Gastrocnemius medialis (tissue), 4 donors: Measurements from ENCODE around the gene ZNF750. TPM values are rescaled to one million over a fixed set of nuclear protein-coding genes. Genes with fewer than 3 reads are reported as not detected.
A peak's percentile ranks its signal among the peaks of the same experiment; 100 is the strongest.

Experiments used
- ATAC-seq, 2 donors: fragments of 150-250 bp; one replicate each; pipeline ENCODE4 v1.9.1; 2016
- DNase-seq, 2 donors: peaks; one replicate each; pipeline ENCODE4 v3.0.0-alpha.2; 2019
- H3K27ac ChIP-seq, 4 donors: fragments of 200-600 bp; sonication (generic); 1 replicate in 1 of 4; 2 replicates in 3 of 4; pipeline ENCODE4 v1.5.1; 2016 to 2018; ENCODE audit warnings: mild to moderate bottlenecking in 2 of 4, moderate library complexity in 1 of 4
- H3K27me3 ChIP-seq, 3 donors: fragments of 200-600 bp; sonication (generic) in 2 of 3; 1 replicate in 1 of 3; 2 replicates in 2 of 3; pipeline versions ENCODE4 v1.5.1 to v1.6.0; 2016 to 2019; ENCODE audit warnings: mild to moderate bottlenecking in 1 of 3, moderate library complexity in 1 of 3
- H3K36me3 ChIP-seq, 2 donors: fragments of 200-600 bp; sonication (generic) in 1 of 2; one replicate each; pipeline ENCODE4 v1.5.1; 2017 to 2018
- H3K4me1 ChIP-seq, 2 donors: fragments of 200-600 bp; sonication (generic) in 1 of 2; one replicate each; pipeline ENCODE4 v1.5.1; 2016 to 2017; ENCODE audit warnings: mild to moderate bottlenecking in 2 of 2
- H3K4me3 ChIP-seq, 4 donors: fragments of 200-600 bp; sonication (generic) in 3 of 4; 1 replicate in 1 of 4; 2 replicates in 3 of 4; pipeline ENCODE4 v1.5.1; 2016 to 2019; ENCODE audit warnings: mild to moderate bottlenecking in 2 of 4
- H3K9me3 ChIP-seq, 3 donors: fragments of 200-600 bp; sonication (generic) in 2 of 3; 1 replicate in 1 of 3; 2 replicates in 2 of 3; pipeline ENCODE4 v1.5.1; 2016 to 2019
- CTCF ChIP-seq, 5 experiments: fragments of 450-650 bp in 3 of 5; fragments of 200-600 bp in 2 of 5; sonication (generic) in 2 of 5; IDR thresholded peaks in 4 of 5; conservative IDR thresholded peaks in 1 of 5; 1 replicate in 4 of 5; 2 replicates in 1 of 5; pipeline ENCODE4 v1.5.1; 2016 to 2019; ENCODE audit warnings: antibody characterized with exemption in 5 of 5, mild to moderate bottlenecking in 3 of 5, moderate library complexity in 3 of 5
- POLR2A ChIP-seq, 2 donors: fragments of 450-650 bp; IDR thresholded peaks; one replicate each; pipeline ENCODE4 v1.6.1; 2017; ENCODE audit warnings: antibody characterized with exemption in 2 of 2, mild to moderate bottlenecking in 2 of 2, moderate library complexity in 2 of 2
- in situ Hi-C, 4 donors: fragments of 200-750 bp; cut with MboI; loops; one replicate each; pipeline versions ENCODE4 v1.15.0 to v1.8.0; 2017; ENCODE audit warnings: low sequenced_read_pairs in 4 of 4
- intact Hi-C: fragments of 100-400 bp; cut with DNase I; formaldehyde crosslinking; loops from one replicate; pipeline ENCODE4 v1.15.1; 2023; ENCODE audit warnings: low total_unique reads
- total RNA-seq, 4 donors: library from RNA; depleted of rRNA; stranded (reverse); fragments of >200 nt; gene quantifications; one replicate each; pipeline versions ENCODE4 v1.1.0 to v1.2.3, GENCODE V29; 2016

Gene ZNF750
- total RNA-seq, 4 donors from 2014 or later: 2.5 to 17.8 (median 11.7) TPM

- H3K4me1 ChIP-seq: peaks cover 18 to 42% of the 10 kb centered on the region in 2 donors
- peaks cover 0 to 11% of the 10 kb centered on the region in 2 donors for H3K36me3 ChIP-seq
- H3K27me3 ChIP-seq: no peaks in the 10 kb centered on the region
- no peak overlapping the region for H3K27ac ChIP-seq
- TF ChIP-seq POLR2A (IDR thresholded peaks at IDR 0.05) (no peak), CTCF (IDR thresholded peaks at IDR 0.05 in 4 of 5, conservative IDR thresholded peaks at IDR 0.05 in 1 of 5) (no peak)
- DNase-seq (no peak), ATAC-seq (no peak)
- intact Hi-C loops (no loop called here), in situ Hi-C loops (no loop called here)
- no peak overlapping the region for H3K4me3 ChIP-seq
- no peaks in the 10 kb centered on the region for H3K9me3 ChIP-seq
Measured at GRCh38 chr17:82868715-82869131, 28.9 kb upstream of the ZNF750 start.

- DNase-seq (no peak), ATAC-seq (no peak)
- Histone ChIP-seq H3K9me3 (no peaks in the 10 kb centered on the region), H3K36me3 (peaks cover 0 to 11% of the 10 kb centered on the region in 2 donors), H3K4me1 (peaks cover 19 to 48% of the 10 kb centered on the region in 2 donors), H3K27me3 (no peaks in the 10 kb centered on the region), H3K27ac (peak overlapping the region in 1 of 4 donors; percentile 57), H3K4me3 (no peak overlapping the region)
- intact Hi-C loops: no loop called here
- in situ Hi-C loops: no loop called here
- TF ChIP-seq POLR2A (IDR thresholded peaks at IDR 0.05): no peak
- no peak for TF ChIP-seq CTCF (IDR thresholded peaks at IDR 0.05 in 4 of 5, conservative IDR thresholded peaks at IDR 0.05 in 1 of 5)
Measured at GRCh38 chr17:82867763-82868325, 28.0 kb upstream of the ZNF750 start.

- intact Hi-C loops (no loop called here), in situ Hi-C loops (no loop called here)
- TF ChIP-seq POLR2A (IDR thresholded peaks at IDR 0.05) (no peak), CTCF (IDR thresholded peaks at IDR 0.05 in 4 of 5, conservative IDR thresholded peaks at IDR 0.05 in 1 of 5) (no peak)
- ATAC-seq (peak; percentile 51 to 64), DNase-seq (peak in 1 of 2 donors; percentile 68)
- Histone ChIP-seq H3K9me3 (no peaks in the 10 kb centered on the region), H3K4me3 (no peak overlapping the region), H3K4me1 (peaks cover 19 to 43% of the 10 kb centered on the region in 2 donors), H3K36me3 (peaks cover 0 to 11% of the 10 kb centered on the region in 2 donors), H3K27me3 (no peaks in the 10 kb centered on the region), H3K27ac (peak overlapping the region; percentile 43 to 66 (median 60))
Measured at GRCh38 chr17:82866590-82867191, 26.9 kb upstream of the ZNF750 start.

GRCh38 chr17:82865774-82866395 lies 26.1 kb upstream of the ZNF750 start:
- H3K9me3 ChIP-seq: no peaks in the 10 kb centered on the region
- DNase-seq (no peak), ATAC-seq (no peak)
- no peak overlapping the region for H3K4me3 ChIP-seq
- peaks cover 19 to 43% of the 10 kb centered on the region in 2 donors for H3K4me1 ChIP-seq
- H3K27me3 ChIP-seq: no peaks in the 10 kb centered on the region
- intact Hi-C loops (no loop called here), in situ Hi-C loops (no loop called here)
- peak overlapping the region in 3 of 4 donors; percentile 57 to 66 (median 63) for H3K27ac ChIP-seq
- no peak for TF ChIP-seq POLR2A (IDR thresholded peaks at IDR 0.05)
- TF ChIP-seq CTCF (IDR thresholded peaks at IDR 0.05 in 4 of 5, conservative IDR thresholded peaks at IDR 0.05 in 1 of 5): no peak
- peaks cover 0 to 9% of the 10 kb centered on the region in 2 donors for H3K36me3 ChIP-seq
